IMR-90 (cell line): ENCODE measurements around the gene LDLRAD3.

Experiments used
- CEBPB ChIP-seq: IDR thresholded peaks from 2 replicates; pipeline ENCODE4 v1.6.1; 2012; ENCODE audit warnings: low read depth, low read length, improper control_type of control experiment
- CTCF ChIP-seq: conservative IDR thresholded peaks from 2 replicates; pipeline ENCODE4 v1.5.1; 2012; ENCODE audit warnings: mild to moderate bottlenecking, low read depth, low read length, improper control_type of control experiment
- ELK1 ChIP-seq: fragments of 150-350 bp; IDR thresholded peaks from 2 replicates; pipeline ENCODE4 v1.6.1; 2016; ENCODE audit warnings: low read depth, mild to moderate bottlenecking, low read length, moderate library complexity, borderline replicate concordance
- MAZ ChIP-seq: IDR thresholded peaks from 2 replicates; pipeline ENCODE4 v1.6.1; 2012; ENCODE audit warnings: low read depth, mild to moderate bottlenecking, low read length, improper control_type of control experiment, moderate library complexity, borderline replicate concordance
- MXI1 ChIP-seq: IDR thresholded peaks from 2 replicates; pipeline ENCODE4 v1.6.1; 2012; ENCODE audit warnings: low read depth, mild to moderate bottlenecking, low read length, moderate library complexity, borderline replicate concordance
- NFE2L2 ChIP-seq: fragments of 150-350 bp; IDR thresholded peaks from 2 replicates; pipeline ENCODE4 v1.6.1; 2016; ENCODE audit warnings: low read depth, mild to moderate bottlenecking, low read length
- RAD21 ChIP-seq: IDR thresholded peaks from 2 replicates; pipeline ENCODE4 v1.6.1; 2012; ENCODE audit warnings: low read length, improper control_type of control experiment
- RCOR1 ChIP-seq: IDR thresholded peaks from 2 replicates; pipeline ENCODE4 v1.6.1; 2012; ENCODE audit warnings: mild to moderate bottlenecking, low read length, improper control_type of control experiment; ENCODE audit not compliant: insufficient replicate concordance
- RFX5 ChIP-seq: IDR thresholded peaks from 2 replicates; pipeline ENCODE4 v1.8.0; 2012; ENCODE audit warnings: low read depth, mild to moderate bottlenecking, low read length, moderate library complexity
- SMC3 ChIP-seq: fragments of 150-350 bp; IDR thresholded peaks from 2 replicates; pipeline ENCODE4 v1.6.1; 2016; ENCODE audit warnings: low read depth, mild to moderate bottlenecking, antibody characterized with exemption, low read length, moderate library complexity
- USF2 ChIP-seq: fragments of 150-350 bp; IDR thresholded peaks from 2 replicates; pipeline ENCODE4 v1.6.1; 2017; ENCODE audit warnings: mild to moderate bottlenecking, antibody characterized with exemption, low read length, low read depth

GRCh38 chr11:36023922-36024321, 80.1 kb downstream of the LDLRAD3 start:
- TF ChIP-seq USF2: no peak
- TF ChIP-seq CTCF: no peak
- no peak for TF ChIP-seq RAD21
- no peak for TF ChIP-seq SMC3
- no peak for TF ChIP-seq MXI1
- no peak for TF ChIP-seq RCOR1
- TF ChIP-seq RFX5: no peak
- no peak for TF ChIP-seq ELK1
- TF ChIP-seq CEBPB: no peak
- TF ChIP-seq MAZ: no peak
- TF ChIP-seq NFE2L2: no peak
